ENCODE measurements around the gene KIF1A.

- no peak for TF ChIP-seq CTCF (IDR thresholded peaks at IDR 0.05; ENCODE audit: low read length)
- TF ChIP-seq EZH2 (optimal IDR thresholded peaks at IDR 0.05; ENCODE audit: low read depth, low read length): no peak
Observed at GRCh38 chr2:240728827-240729226, 91.2 kb downstream of the KIF1A start.

All from MM.1S (cell line).